Umbilical cord (tissue), 2 donors: ENCODE measurements around the gene FMO1. TPM values are rescaled to one million over a fixed set of nuclear protein-coding genes. Genes with fewer than 3 reads are reported as not detected.
"Not testable (repeated sequence)": the region's sequence is repeated elsewhere in the genome, so short reads cannot be mapped to it uniquely, and the experiment has no call there.

ENCODE experiments used
- DNase-seq: peaks from one replicate; pipeline ENCODE4 v3.0.0-alpha.2; 2015; ENCODE audit warnings: low spot score
- total RNA-seq: library from RNA; depleted of rRNA; stranded (reverse); fragments of >200 nt; gene quantifications from one replicate; pipeline ENCODE4 v1.2.3, GENCODE V29; 2014; ENCODE audit warnings: low replicate concordance; ENCODE audit not compliant: insufficient read depth

Gene FMO1
- 0.24 TPM for total RNA-seq

GRCh38 chr1:171248302-171248701, at the start of gene FMO1:
TSS of gene FMO1 (plus strand) at chr1:171248494. CDS start at chr1:171258088, 9,594 bp downstream.
- no peak for DNase-seq

GRCh38 chr1:171204296-171204695, 44.0 kb upstream of the FMO1 start:
- DNase-seq, result no peak

GRCh38 chr1:171206204-171206977, 41.9 kb upstream of the FMO1 start:
- DNase-seq, result no peak

GRCh38 chr1:171206978-171207355, 41.3 kb upstream of the FMO1 start:
- no peak for DNase-seq

GRCh38 chr1:171207377-171207776, 40.9 kb upstream of the FMO1 start:
- DNase-seq, result no peak

GRCh38 chr1:171210355-171210754, 37.9 kb upstream of the FMO1 start:
- no peak for DNase-seq

GRCh38 chr1:171212607-171213351, 35.5 kb upstream of the FMO1 start:
- no peak for DNase-seq

- DNase-seq, result no peak
Measured at GRCh38 chr1:171213559-171214454, 34.5 kb upstream of the FMO1 start.

GRCh38 chr1:171217658-171218443, 30.4 kb upstream of the FMO1 start:
- DNase-seq, result no peak

GRCh38 chr1:171218661-171219060, 29.6 kb upstream of the FMO1 start:
- no peak for DNase-seq

- DNase-seq, result no peak
Measured at GRCh38 chr1:171219346-171220080, 28.8 kb upstream of the FMO1 start.

- DNase-seq, result no peak
Measured at GRCh38 chr1:171220081-171220420, 28.2 kb upstream of the FMO1 start.

GRCh38 chr1:171220581-171221054, 27.7 kb upstream of the FMO1 start:
- DNase-seq, result peak; percentile 77

- no peak for DNase-seq
Measured at GRCh38 chr1:171221665-171222591, 26.4 kb upstream of the FMO1 start.

GRCh38 chr1:171222936-171223335, 25.4 kb upstream of the FMO1 start:
- DNase-seq, result no peak

- DNase-seq, result not testable (repeated sequence)
Measured at GRCh38 chr1:171224257-171224656, 24.0 kb upstream of the FMO1 start.

GRCh38 chr1:171226747-171227370, 21.4 kb upstream of the FMO1 start:
- DNase-seq, result peak; percentile 79

- DNase-seq, result no peak
Measured at GRCh38 chr1:171231326-171231725, 17.0 kb upstream of the FMO1 start.

- no peak for DNase-seq
Measured at GRCh38 chr1:171233183-171233582, 15.1 kb upstream of the FMO1 start.
